ENCODE data around the gene GARNL3.
A peak's percentile ranks its signal among the peaks of the same experiment; 100 is the strongest.

Gene GARNL3

DNA sequence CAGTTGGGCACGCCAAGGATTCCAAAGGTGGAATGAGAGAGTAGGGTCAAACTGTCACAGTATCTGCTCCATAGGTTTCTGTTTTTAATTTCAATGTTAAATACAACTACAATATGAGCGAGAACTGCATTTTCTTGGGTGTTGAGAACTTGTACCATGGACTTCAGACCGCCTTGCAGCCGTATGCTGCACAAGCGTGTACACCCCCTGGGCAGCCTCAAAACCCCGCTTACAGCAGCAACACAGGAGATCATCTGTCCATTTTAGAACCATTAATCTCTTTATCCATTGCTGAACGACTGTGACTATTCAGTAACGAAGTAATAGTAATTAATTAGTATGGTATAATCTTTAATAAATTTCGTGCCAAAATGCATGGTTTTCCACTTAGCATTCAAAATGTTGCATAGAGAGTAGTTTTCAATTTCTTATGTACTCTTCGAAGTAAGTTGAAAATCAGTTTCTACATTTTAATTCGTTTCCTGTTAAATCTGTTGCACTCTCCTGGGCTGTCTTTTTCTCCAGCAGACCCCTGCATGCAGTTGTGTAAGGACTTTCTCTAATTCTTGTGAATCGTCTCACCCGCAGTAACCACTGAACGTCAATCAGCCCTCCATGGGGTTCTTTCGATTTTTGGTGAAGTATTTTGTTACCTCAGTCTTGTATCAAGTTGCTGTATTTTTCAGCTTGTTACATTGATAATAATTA lies 42.0 kb upstream of the GARNL3 start:
- H3K27me3 ChIP-seq (ENCODE audit: insufficient read depth, poor library complexity, severe bottlenecking): no peaks in the 10 kb centered on the region
- TF ChIP-seq, protein P1, sequence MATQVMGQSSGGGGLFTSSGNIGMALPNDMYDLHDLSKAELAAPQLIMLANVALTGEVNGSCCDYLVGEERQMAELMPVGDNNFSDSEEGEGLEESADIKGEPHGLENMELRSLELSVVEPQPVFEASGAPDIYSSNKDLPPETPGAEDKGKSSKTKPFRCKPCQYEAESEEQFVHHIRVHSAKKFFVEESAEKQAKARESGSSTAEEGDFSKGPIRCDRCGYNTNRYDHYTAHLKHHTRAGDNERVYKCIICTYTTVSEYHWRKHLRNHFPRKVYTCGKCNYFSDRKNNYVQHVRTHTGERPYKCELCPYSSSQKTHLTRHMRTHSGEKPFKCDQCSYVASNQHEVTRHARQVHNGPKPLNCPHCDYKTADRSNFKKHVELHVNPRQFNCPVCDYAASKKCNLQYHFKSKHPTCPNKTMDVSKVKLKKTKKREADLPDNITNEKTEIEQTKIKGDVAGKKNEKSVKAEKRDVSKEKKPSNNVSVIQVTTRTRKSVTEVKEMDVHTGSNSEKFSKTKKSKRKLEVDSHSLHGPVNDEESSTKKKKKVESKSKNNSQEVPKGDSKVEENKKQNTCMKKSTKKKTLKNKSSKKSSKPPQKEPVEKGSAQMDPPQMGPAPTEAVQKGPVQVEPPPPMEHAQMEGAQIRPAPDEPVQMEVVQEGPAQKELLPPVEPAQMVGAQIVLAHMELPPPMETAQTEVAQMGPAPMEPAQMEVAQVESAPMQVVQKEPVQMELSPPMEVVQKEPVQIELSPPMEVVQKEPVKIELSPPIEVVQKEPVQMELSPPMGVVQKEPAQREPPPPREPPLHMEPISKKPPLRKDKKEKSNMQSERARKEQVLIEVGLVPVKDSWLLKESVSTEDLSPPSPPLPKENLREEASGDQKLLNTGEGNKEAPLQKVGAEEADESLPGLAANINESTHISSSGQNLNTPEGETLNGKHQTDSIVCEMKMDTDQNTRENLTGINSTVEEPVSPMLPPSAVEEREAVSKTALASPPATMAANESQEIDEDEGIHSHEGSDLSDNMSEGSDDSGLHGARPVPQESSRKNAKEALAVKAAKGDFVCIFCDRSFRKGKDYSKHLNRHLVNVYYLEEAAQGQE (IDR thresholded peaks at IDR 0.05; ENCODE audit: insufficient replicate concordance, low read depth): no peak
- TF ChIP-seq, protein P2, sequence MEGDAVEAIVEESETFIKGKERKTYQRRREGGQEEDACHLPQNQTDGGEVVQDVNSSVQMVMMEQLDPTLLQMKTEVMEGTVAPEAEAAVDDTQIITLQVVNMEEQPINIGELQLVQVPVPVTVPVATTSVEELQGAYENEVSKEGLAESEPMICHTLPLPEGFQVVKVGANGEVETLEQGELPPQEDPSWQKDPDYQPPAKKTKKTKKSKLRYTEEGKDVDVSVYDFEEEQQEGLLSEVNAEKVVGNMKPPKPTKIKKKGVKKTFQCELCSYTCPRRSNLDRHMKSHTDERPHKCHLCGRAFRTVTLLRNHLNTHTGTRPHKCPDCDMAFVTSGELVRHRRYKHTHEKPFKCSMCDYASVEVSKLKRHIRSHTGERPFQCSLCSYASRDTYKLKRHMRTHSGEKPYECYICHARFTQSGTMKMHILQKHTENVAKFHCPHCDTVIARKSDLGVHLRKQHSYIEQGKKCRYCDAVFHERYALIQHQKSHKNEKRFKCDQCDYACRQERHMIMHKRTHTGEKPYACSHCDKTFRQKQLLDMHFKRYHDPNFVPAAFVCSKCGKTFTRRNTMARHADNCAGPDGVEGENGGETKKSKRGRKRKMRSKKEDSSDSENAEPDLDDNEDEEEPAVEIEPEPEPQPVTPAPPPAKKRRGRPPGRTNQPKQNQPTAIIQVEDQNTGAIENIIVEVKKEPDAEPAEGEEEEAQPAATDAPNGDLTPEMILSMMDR (IDR thresholded peaks at IDR 0.05; ENCODE audit: insufficient read depth, low read length): no peak
- TF ChIP-seq GABPA (IDR thresholded peaks at IDR 0.05; ENCODE audit: low read depth): no peak
- no peak for TF ChIP-seq SPI1 (IDR thresholded peaks at IDR 0.05; ENCODE audit: borderline replicate concordance, low read depth)
- no peak for TF ChIP-seq POLR2AphosphoS5 (IDR thresholded peaks at IDR 0.05; ENCODE audit: low read depth)
- no peak for DNase-seq (ENCODE audit: low read depth in 1 of 2, low spot score in 1 of 2)
- H3K27ac ChIP-seq (replicated peaks): no peak overlapping the region
- no peak overlapping the region for H3K4me3 ChIP-seq (replicated peaks; ENCODE audit: insufficient read depth, low read length)

DNA sequence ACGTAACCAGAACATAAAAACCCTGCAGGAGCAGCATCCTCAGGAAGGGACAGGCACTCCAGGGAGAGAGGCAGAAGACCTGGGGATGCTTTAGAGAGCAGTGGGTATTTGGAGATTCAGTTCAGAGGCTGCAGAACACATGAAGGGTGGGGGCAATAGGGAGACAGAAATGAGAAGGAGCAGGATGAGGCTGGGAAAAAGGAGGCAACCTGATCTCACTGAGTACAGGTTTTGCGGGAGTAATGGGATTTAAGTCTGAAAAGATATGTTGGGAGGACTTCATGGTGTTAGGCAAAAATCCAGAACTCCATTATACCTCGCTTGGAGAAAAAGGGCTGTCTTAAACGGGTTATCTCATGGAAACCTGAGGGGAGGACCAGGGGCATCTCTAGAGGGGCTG lies 41.3 kb upstream of the GARNL3 start:
- DNase-seq (ENCODE audit: low read depth in 1 of 2, low spot score in 1 of 2): no peak
- no peak for TF ChIP-seq SPI1 (IDR thresholded peaks at IDR 0.05; ENCODE audit: borderline replicate concordance, low read depth)
- TF ChIP-seq, protein P1 (IDR thresholded peaks at IDR 0.05; ENCODE audit: insufficient replicate concordance, low read depth): no peak
- TF ChIP-seq, protein P2 (IDR thresholded peaks at IDR 0.05; ENCODE audit: insufficient read depth, low read length): no peak
- no peak for TF ChIP-seq GABPA (IDR thresholded peaks at IDR 0.05; ENCODE audit: low read depth)
- no peak for TF ChIP-seq POLR2AphosphoS5 (IDR thresholded peaks at IDR 0.05; ENCODE audit: low read depth)
- Histone ChIP-seq H3K27me3 (ENCODE audit: insufficient read depth, poor library complexity, severe bottlenecking) (no peaks in the 10 kb centered on the region), H3K27ac (replicated peaks) (no peak overlapping the region), H3K4me3 (replicated peaks; ENCODE audit: insufficient read depth, low read length) (no peak overlapping the region)

DNA sequence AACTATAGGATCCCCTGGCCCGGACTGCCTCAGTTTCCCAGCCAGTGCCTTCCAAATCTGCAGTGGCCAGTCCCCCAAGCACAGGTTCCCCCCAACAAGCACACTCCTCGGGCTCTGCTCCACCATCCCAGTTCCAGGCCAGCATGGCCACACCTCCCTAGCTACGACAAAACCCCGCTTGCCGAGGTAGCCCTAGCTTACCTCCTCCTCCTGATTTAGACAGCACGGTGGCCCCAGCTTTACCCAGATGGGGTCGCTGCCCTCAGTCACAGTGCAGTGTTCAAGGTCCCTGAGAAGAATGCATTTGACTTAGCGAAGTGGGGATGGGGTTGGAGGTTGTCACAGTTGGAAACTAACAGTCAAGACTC lies 40.8 kb upstream of the GARNL3 start:
- no peaks in the 10 kb centered on the region for H3K27me3 ChIP-seq (ENCODE audit: insufficient read depth, poor library complexity, severe bottlenecking)
- TF ChIP-seq POLR2AphosphoS5 (IDR thresholded peaks at IDR 0.05; ENCODE audit: low read depth): no peak
- TF ChIP-seq SPI1 (IDR thresholded peaks at IDR 0.05; ENCODE audit: borderline replicate concordance, low read depth): no peak
- no peak for TF ChIP-seq GABPA (IDR thresholded peaks at IDR 0.05; ENCODE audit: low read depth)
- TF ChIP-seq, protein P2 (IDR thresholded peaks at IDR 0.05; ENCODE audit: insufficient read depth, low read length): no peak
- TF ChIP-seq, protein P1 (IDR thresholded peaks at IDR 0.05; ENCODE audit: insufficient replicate concordance, low read depth): no peak
- H3K27ac ChIP-seq (replicated peaks): no peak overlapping the region
- H3K4me3 ChIP-seq (replicated peaks; ENCODE audit: insufficient read depth, low read length): peak overlapping the region; percentile 54
- DNase-seq (ENCODE audit: low read depth in 1 of 2, low spot score in 1 of 2): no peak

All from HL-60 (cell line).